ENCODE results near the gene STARD3.
"Not testable (repeated sequence)": the region's sequence is repeated elsewhere in the genome, so short reads cannot be mapped to it uniquely, and the experiment has no call there.

STARD3 gene

GRCh38 chr17:39636927-39637736, at the start of gene STARD3:
Gene STARD3, plus strand, starts transcription at chr17:39637144. Its CDS starts 16,388 bp downstream, at chr17:39653532.
- DNase-seq = peak; percentile 92

GRCh38 chr17:39590180-39590579, 46.8 kb upstream of the STARD3 start:
- DNase-seq = not testable (repeated sequence)

GRCh38 chr17:39591958-39592954, 44.7 kb upstream of the STARD3 start:
- peak; percentile 70 for DNase-seq

- DNase-seq = no peak
Measured at GRCh38 chr17:39593371-39593770, 43.6 kb upstream of the STARD3 start.

- DNase-seq = no peak
Measured at GRCh38 chr17:39595294-39595693, 41.6 kb upstream of the STARD3 start.

- no peak for DNase-seq
Measured at GRCh38 chr17:39595928-39596510, 40.9 kb upstream of the STARD3 start.

- DNase-seq = no peak
Measured at GRCh38 chr17:39596543-39597267, 40.2 kb upstream of the STARD3 start.

- DNase-seq = peak; percentile 44
Measured at GRCh38 chr17:39597372-39598046, 39.4 kb upstream of the STARD3 start.

- DNase-seq = peak; percentile 47
Measured at GRCh38 chr17:39598047-39598481, 38.9 kb upstream of the STARD3 start.

- DNase-seq = no peak
Measured at GRCh38 chr17:39598630-39599003, 38.3 kb upstream of the STARD3 start.

GRCh38 chr17:39599004-39599664, 37.8 kb upstream of the STARD3 start:
- DNase-seq = no peak

- DNase-seq = no peak
Measured at GRCh38 chr17:39599665-39600231, 37.2 kb upstream of the STARD3 start.

- DNase-seq = no peak
Measured at GRCh38 chr17:39600288-39600996, 36.5 kb upstream of the STARD3 start.

GRCh38 chr17:39600997-39601597, 35.8 kb upstream of the STARD3 start:
- no peak for DNase-seq

GRCh38 chr17:39601758-39602532, 35.0 kb upstream of the STARD3 start:
- DNase-seq = no peak

GRCh38 chr17:39602533-39603303, 34.2 kb upstream of the STARD3 start:
- DNase-seq = no peak

GRCh38 chr17:39603304-39604016, 33.5 kb upstream of the STARD3 start:
- DNase-seq = no peak
